HepG2 (cell line): Measurements from ENCODE around the gene PIK3R5. TPM values are rescaled to one million over a fixed set of nuclear protein-coding genes. Genes with fewer than 3 reads are reported as not detected.
A peak's percentile ranks its signal among the peaks of the same experiment; 100 is the strongest.

Source experiments
- ATAC-seq: fragments of 200-7000 bp; cut with Tn5 transposase; 3 replicates; pipeline ENCODE4 v1.9.1; 2020; ENCODE audit warnings: mild to moderate bottlenecking, moderate library complexity
- BruUV-seq: library from RNA; stranded (reverse); fragments of 400-500 nt; replicated peaks from 2 replicates; lab custom pipeline; 2021; lab: Mats Ljungman, UMichigan
- CTCF ChIA-PET: fragments of 300-600 bp; formaldehyde crosslinking; extraction: SDS; loops from one replicate; lab custom pipeline; 2021; ENCODE audit warnings: low total read pairs, inconsistent platforms, low intra/inter-chr PET ratio; lab: Yijun Ruan, JAX
- POLR2A ChIA-PET: fragments of 350-600 bp; sonication (Branson Sonifier 250); formaldehyde crosslinking; loops from one replicate; lab custom pipeline; 2020; ENCODE audit warnings: antibody characterized with exemption, inconsistent platforms; lab: Yijun Ruan, JAX
- DNase-seq: peaks from one replicate; pipeline ENCODE4 v3.0.0-alpha.2; 2015; ENCODE audit warnings: low spot score
- FAIRE-seq: peaks from 3 replicates; lab custom pipeline; 2011; peaks lifted over from hg19 to GRCh38; lab: Jason Lieb, UNC
- H2AFZ ChIP-seq: one replicate; pipeline ENCODE4 v1.6.1; 2011; ENCODE audit warnings: low read length, inconsistent platforms
- H3K27ac ChIP-seq: fragments of 300-600 bp; 3 replicates; pipeline ENCODE4 v1.8.0; 2011; ENCODE audit warnings: mixed run types, mild to moderate bottlenecking, mixed read lengths, low read length, inconsistent platforms; ENCODE audit not compliant: insufficient read depth; ENCODE audit errors: extremely low read length
- H3K27me3 ChIP-seq, 2 experiments: fragments of 200-600 bp in 1 of 2; 2 replicates in 1 of 2; 3 replicates in 1 of 2; pipeline versions ENCODE4 v1.6.0 to v1.8.0; 2011; ENCODE audit warnings: low read length in 2 of 2, mild to moderate bottlenecking in 2 of 2, moderate library complexity in 2 of 2, inconsistent platforms in 1 of 2; ENCODE audit not compliant: insufficient read depth in 2 of 2, control insufficient read depth in 1 of 2
- H3K36me3 ChIP-seq, 2 experiments: fragments of 200-600 bp in 1 of 2; replicated peaks in 1 of 2; 2 replicates in 1 of 2; 3 replicates in 1 of 2; pipeline versions ENCODE4 v1.5.1 to v1.8.0; 2011; ENCODE audit warnings: low read length in 2 of 2, inconsistent platforms in 1 of 2; ENCODE audit not compliant: insufficient read depth in 2 of 2, control insufficient read depth in 1 of 2
- H3K4me1 ChIP-seq: 2 replicates; pipeline ENCODE4 v1.5.1; 2012; ENCODE audit warnings: low read length, inconsistent platforms; ENCODE audit not compliant: insufficient read depth
- H3K4me2 ChIP-seq: 2 replicates; pipeline ENCODE4 v1.6.0; 2011; ENCODE audit warnings: low read depth, low read length, inconsistent platforms
- H3K4me3 ChIP-seq, 3 experiments: fragments of 200-600 bp in 1 of 3; sonication (generic), shearing (Covaris generic) in 1 of 3; replicated peaks in 1 of 3; 2 replicates each; pipeline ENCODE4 v1.5.1; 2011 to 2016; ENCODE audit warnings: low read length in 3 of 3, inconsistent platforms in 2 of 3, low read depth in 2 of 3, mild to moderate bottlenecking in 2 of 3, control low read depth in 1 of 3, mixed read lengths in 1 of 3; ENCODE audit not compliant: insufficient read depth in 1 of 3
- H3K79me2 ChIP-seq: one replicate; pipeline ENCODE4 v1.6.1; 2011; ENCODE audit warnings: low read length, inconsistent platforms; ENCODE audit not compliant: insufficient read depth
- H3K9ac ChIP-seq: 2 replicates; pipeline ENCODE4 v1.6.0; 2011; ENCODE audit warnings: mild to moderate bottlenecking, low read depth, low read length, inconsistent platforms; ENCODE audit not compliant: insufficient read depth
- H3K9me3 ChIP-seq: 2 replicates; pipeline ENCODE4 v1.5.1; 2012; ENCODE audit warnings: mild to moderate bottlenecking, low read length
- H4K20me1 ChIP-seq: 2 replicates; pipeline ENCODE4 v1.6.0; 2011; ENCODE audit warnings: inconsistent platforms, mild to moderate bottlenecking, low read length, moderate library complexity; ENCODE audit not compliant: insufficient read depth
- GTF2F1 ChIP-seq: fragments of 150-350 bp; IDR thresholded peaks from 2 replicates; pipeline ENCODE4 v1.6.1; 2014; ENCODE audit warnings: low read length
- MAFF ChIP-seq: IDR thresholded peaks from 2 replicates; pipeline ENCODE4 v1.6.1; 2011; ENCODE audit warnings: low read depth, low read length, improper control_type of control experiment
- MAFK ChIP-seq, 2 experiments: IDR thresholded peaks in 1 of 2; conservative IDR thresholded peaks in 1 of 2; 2 replicates each; pipeline ENCODE4 v1.6.1; 2011; ENCODE audit warnings: improper control_type of control experiment in 2 of 2, low read length in 2 of 2
- PCBP1 ChIP-seq: fragments of 200-400 bp; formaldehyde crosslinking; IDR thresholded peaks from 2 replicates; pipeline ENCODE4 v1.6.1; 2017; ENCODE audit warnings: mild to moderate bottlenecking, low read depth, low read length, borderline replicate concordance
- ZNF124 ChIP-seq: sonication (generic); formaldehyde crosslinking; IDR thresholded peaks from 2 replicates; pipeline ENCODE4 v1.4.0; 2020; ENCODE audit warnings: missing genetic modification reagents
- ZNF354B ChIP-seq: sonication (generic); formaldehyde crosslinking; IDR thresholded peaks from 2 replicates; pipeline ENCODE4 v1.8.0; 2022; ENCODE audit warnings: mild to moderate bottlenecking, missing genetic modification reagents
- WGBS: methylation state at CpG from one replicate; pipeline ENCODE4 v1.1.6; 2017; ENCODE audit warnings: low lambda C conversion rate; 5-methylcytosine and 5-hydroxymethylcytosine counted together
- in situ Hi-C: cut with HindIII; loops from 2 replicates; pipeline ENCODE4 v1.10.0; 2017; ENCODE audit warnings: low pct_unique_long_range_greater_than_20kb; ENCODE audit not compliant: extremely low pct_ligation_motif_present
- intact Hi-C: fragments of 100-400 bp; cut with micrococcal nuclease; formaldehyde crosslinking; loops from one replicate; pipeline ENCODE4 v1.10.0; 2022; ENCODE audit not compliant: unreplicated experiment
- polyA plus RNA-seq, 8 experiments: library from polyadenylated mRNA; depleted of rRNA in 3 of 8; stranded (reverse) in 7 of 8; unstranded in 1 of 8; fragments of >200 nt; fragmentation: Illumina TruSeq in 4 of 8; extraction: Trizol in 4 of 8; gene quantifications; 2 replicates each; pipeline versions ENCODE4 v1.2.1 to v1.2.3, GENCODE V29; 2011 to 2016; ENCODE audit warnings: low read depth in 4 of 8, missing spikeins in 1 of 8, mixed read lengths in 1 of 8; ENCODE audit not compliant: insufficient read depth in 1 of 8
- total RNA-seq, 5 experiments: library from RNA; depleted of rRNA; stranded (reverse); fragments of >200 nt; fragmentation: Illumina TruSeq; extraction: Trizol; gene quantifications; 2 replicates each; pipeline ENCODE4 v1.2.3, GENCODE V29; 2016; ENCODE audit warnings: low read depth in 1 of 5
- TF ChIP-seq, protein P1 (sequence below): sonication (generic); formaldehyde crosslinking; IDR thresholded peaks from 2 replicates; pipeline ENCODE4 v1.4.0; 2020; ENCODE audit warnings: mild to moderate bottlenecking, missing genetic modification reagents
- TF ChIP-seq, protein P2 (sequence below), 2 experiments: fragments of 450-650 bp in 1 of 2; sonication (generic) in 1 of 2; formaldehyde crosslinking in 1 of 2; IDR thresholded peaks; 2 replicates each; pipeline versions ENCODE4 v1.6.1 to v1.8.0; 2016 to 2022; ENCODE audit warnings: antibody characterized with exemption in 1 of 2, mild to moderate bottlenecking in 1 of 2, missing genetic modification reagents in 1 of 2
- TF ChIP-seq, protein P3 (sequence below): sonication (generic); formaldehyde crosslinking; IDR thresholded peaks from 2 replicates; pipeline ENCODE4 v1.8.0; 2022; ENCODE audit warnings: missing genetic modification reagents, low read depth, mild to moderate bottlenecking, borderline replicate concordance

The PIK3R5 gene
- total and polyA plus RNA-seq, 2 of the 13 experiments (the other 11 are each of a cell fraction or from before 2014, with no cell fraction given), result not detected

DNA sequence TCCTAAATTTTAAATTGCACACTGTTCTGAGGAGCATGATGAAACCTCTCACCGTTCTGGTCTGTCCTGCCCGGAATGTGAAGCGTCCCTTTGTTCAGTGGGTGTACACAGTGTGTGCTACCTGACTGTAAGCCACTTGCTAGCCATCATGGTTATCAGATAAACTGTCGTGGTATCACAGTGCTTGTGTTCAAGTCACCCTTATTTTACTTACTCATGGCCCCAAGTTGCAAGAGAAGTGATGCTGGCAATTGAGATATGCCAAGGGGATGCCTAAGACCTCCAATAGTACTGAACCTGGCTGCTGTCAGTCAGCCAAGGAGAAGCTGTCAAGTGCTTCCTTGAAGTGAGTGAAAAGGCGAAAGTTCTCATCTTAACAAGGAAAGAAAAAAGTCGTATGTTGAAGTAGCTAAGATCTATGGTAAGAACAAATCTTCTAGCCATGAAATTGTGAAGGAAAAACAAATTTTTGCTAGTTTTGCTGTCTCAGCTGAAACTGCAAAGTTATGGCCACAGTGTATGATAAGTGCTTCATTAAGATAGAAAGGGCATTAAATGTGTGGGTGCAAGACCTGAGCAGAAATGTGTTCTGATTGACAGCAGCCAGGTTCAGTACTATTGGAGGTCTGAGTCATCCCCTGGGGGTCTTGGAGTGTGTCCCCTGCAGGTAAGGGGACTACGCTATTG, 103.9 kb downstream of the PIK3R5 start:
- WGBS, result 12% methylated on average over 6 of the region's 7 CpGs
- Histone ChIP-seq H3K9me3 (no peaks in the 10 kb centered on the region), H3K4me1 (peaks cover 27% of the 10 kb centered on the region), H3K36me3 (no peaks in the 10 kb centered on the region), H2AFZ (no peak overlapping the region), H3K4me3 (no peak overlapping the region), H3K4me2 (no peak overlapping the region), H3K79me2 (no peaks in the 10 kb centered on the region), H3K27ac (no peak overlapping the region), H4K20me1 (no peaks in the 10 kb centered on the region), H3K27me3 (peaks cover 3% of the 10 kb centered on the region in 2 experiments; a peak in 3 of 5 replicates), H3K9ac (no peak overlapping the region)
- ATAC-seq (no peak), FAIRE-seq (no peak), DNase-seq (no peak)
- POLR2A ChIA-PET, result no interaction called here
- intact Hi-C loops (no loop called here), in situ Hi-C loops (no loop called here)
- CTCF ChIA-PET, result no interaction called here
- BruUV-seq, result no TSS peak
- TF ChIP-seq ZNF124 (no peak), MAFF (peak; percentile 54), ZNF354B (CRISPR knock-in tag) (no peak), PCBP1 (no peak), MAFK (conservative IDR thresholded peaks at IDR 0.05 in 1 of 2, IDR thresholded peaks at IDR 0.05 in 1 of 2; ENCODE audit: low read length in 2 of 2) (peak; percentile 41 to 74; a peak in 3 of 4 replicates), GTF2F1 (no peak)
- TF ChIP-seq, protein P1, sequence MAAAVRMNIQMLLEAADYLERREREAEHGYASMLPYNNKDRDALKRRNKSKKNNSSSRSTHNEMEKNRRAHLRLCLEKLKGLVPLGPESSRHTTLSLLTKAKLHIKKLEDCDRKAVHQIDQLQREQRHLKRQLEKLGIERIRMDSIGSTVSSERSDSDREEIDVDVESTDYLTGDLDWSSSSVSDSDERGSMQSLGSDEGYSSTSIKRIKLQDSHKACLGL, result no peak
- TF ChIP-seq, protein P2, sequence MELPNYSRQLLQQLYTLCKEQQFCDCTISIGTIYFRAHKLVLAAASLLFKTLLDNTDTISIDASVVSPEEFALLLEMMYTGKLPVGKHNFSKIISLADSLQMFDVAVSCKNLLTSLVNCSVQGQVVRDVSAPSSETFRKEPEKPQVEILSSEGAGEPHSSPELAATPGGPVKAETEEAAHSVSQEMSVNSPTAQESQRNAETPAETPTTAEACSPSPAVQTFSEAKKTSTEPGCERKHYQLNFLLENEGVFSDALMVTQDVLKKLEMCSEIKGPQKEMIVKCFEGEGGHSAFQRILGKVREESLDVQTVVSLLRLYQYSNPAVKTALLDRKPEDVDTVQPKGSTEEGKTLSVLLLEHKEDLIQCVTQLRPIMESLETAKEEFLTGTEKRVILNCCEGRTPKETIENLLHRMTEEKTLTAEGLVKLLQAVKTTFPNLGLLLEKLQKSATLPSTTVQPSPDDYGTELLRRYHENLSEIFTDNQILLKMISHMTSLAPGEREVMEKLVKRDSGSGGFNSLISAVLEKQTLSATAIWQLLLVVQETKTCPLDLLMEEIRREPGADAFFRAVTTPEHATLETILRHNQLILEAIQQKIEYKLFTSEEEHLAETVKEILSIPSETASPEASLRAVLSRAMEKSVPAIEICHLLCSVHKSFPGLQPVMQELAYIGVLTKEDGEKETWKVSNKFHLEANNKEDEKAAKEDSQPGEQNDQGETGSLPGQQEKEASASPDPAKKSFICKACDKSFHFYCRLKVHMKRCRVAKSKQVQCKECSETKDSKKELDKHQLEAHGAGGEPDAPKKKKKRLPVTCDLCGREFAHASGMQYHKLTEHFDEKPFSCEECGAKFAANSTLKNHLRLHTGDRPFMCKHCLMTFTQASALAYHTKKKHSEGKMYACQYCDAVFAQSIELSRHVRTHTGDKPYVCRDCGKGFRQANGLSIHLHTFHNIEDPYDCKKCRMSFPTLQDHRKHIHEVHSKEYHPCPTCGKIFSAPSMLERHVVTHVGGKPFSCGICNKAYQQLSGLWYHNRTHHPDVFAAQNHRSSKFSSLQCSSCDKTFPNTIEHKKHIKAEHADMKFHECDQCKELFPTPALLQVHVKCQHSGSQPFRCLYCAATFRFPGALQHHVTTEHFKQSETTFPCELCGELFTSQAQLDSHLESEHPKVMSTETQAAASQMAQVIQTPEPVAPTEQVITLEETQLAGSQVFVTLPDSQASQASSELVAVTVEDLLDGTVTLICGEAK (IDR thresholded peaks at IDR 0.05), result no peak
- TF ChIP-seq, protein P2 (CRISPR knock-in tag; IDR thresholded peaks at IDR 0.05), result no peak
- TF ChIP-seq, protein P3, sequence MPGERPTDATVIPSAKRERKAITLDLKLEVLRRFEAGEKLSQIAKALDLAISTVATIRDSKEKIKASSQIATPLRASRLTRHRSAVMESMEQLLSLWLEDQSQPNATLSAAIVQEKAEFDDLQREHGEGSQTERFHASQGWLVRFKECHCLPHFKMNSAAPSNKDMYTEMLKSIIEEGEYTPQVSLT (CRISPR knock-in tag), result no peak
